Measurements from ENCODE around the gene DSC3. TPM values are rescaled to one million over a fixed set of nuclear protein-coding genes. Genes with fewer than 3 reads are reported as not detected.

Gene DSC3
- total and polyA plus RNA-seq, 2 donors (not counting 3 experiments of a cell fraction or from before 2014, with no cell fraction given), result 0.04 to 0.18 TPM

- FAIRE-seq, result no peak
- no peak overlapping the region for H3K4me2 ChIP-seq (ENCODE audit: insufficient read depth, low read length)
- no peak overlapping the region for H3K9ac ChIP-seq (replicated peaks; ENCODE audit: extremely low read depth, insufficient read depth, low read length)
- TF ChIP-seq MYC (IDR thresholded peaks at IDR 0.05; ENCODE audit: low read depth, low read length) (no peak), POLR2AphosphoS5 (IDR thresholded peaks at IDR 0.05; ENCODE audit: insufficient read depth, low read depth, low read length) (no peak), POLR2A (IDR thresholded peaks at IDR 0.05; ENCODE audit: low read depth, low read length) (no peak), FOS (IDR thresholded peaks at IDR 0.05; ENCODE audit: borderline replicate concordance, insufficient read depth, low read length) (no peak), GATA2 (IDR thresholded peaks at IDR 0.05; ENCODE audit: insufficient read depth, insufficient read length, low read depth, low read length) (no peak), EZH2 (IDR thresholded peaks at IDR 0.05; ENCODE audit: borderline replicate concordance, low read depth, low read length, severe bottlenecking) (no peak), JUN (IDR thresholded peaks at IDR 0.05; ENCODE audit: borderline replicate concordance, insufficient read depth, insufficient read length, low read depth) (no peak)
- TF ChIP-seq, protein P1, sequence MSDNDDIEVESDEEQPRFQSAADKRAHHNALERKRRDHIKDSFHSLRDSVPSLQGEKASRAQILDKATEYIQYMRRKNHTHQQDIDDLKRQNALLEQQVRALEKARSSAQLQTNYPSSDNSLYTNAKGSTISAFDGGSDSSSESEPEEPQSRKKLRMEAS (IDR thresholded peaks at IDR 0.05; ENCODE audit: insufficient read depth, insufficient read length), result no peak
- no peak for DNase-seq (ENCODE audit: low read depth, low spot score)
- no peaks in the 10 kb centered on the region for H4K20me1 ChIP-seq (replicated peaks; ENCODE audit: control insufficient read depth, extremely low read depth, insufficient read depth, low read length)
- H2AFZ ChIP-seq (ENCODE audit: low read depth, low read length), result no peak overlapping the region
- no peak overlapping the region for H3K27ac ChIP-seq (ENCODE audit: insufficient read depth, low read depth, low read length)
- H3K4me3 ChIP-seq (replicated peaks in 1 of 3; ENCODE audit: insufficient read depth in 1 of 3, low read depth in 1 of 3, low read length in 3 of 3), result no peak overlapping the region
- ChIA-PET CTCF (no interaction called here), POLR2A (no interaction called here)
- intact Hi-C loops (cut with micrococcal nuclease), result no loop called here
- no peaks in the 10 kb centered on the region for H3K9me3 ChIP-seq (replicated peaks; ENCODE audit: control insufficient read depth, insufficient read depth, low read length)
- no peaks in the 10 kb centered on the region for H3K4me1 ChIP-seq (ENCODE audit: control insufficient read depth, extremely low read depth, insufficient read depth, low read length)
- H3K36me3 ChIP-seq (ENCODE audit: control insufficient read depth in 2 of 2, extremely low read depth in 1 of 2, insufficient read depth in 2 of 2, low read length in 2 of 2), result no peaks in the 10 kb centered on the region
- no peaks in the 10 kb centered on the region for H3K9me1 ChIP-seq (replicated peaks; ENCODE audit: control insufficient read depth, extremely low read depth, insufficient read depth, low read length)
- H3K27me3 ChIP-seq (ENCODE audit: control insufficient read depth in 2 of 2, insufficient read depth in 2 of 2, low read length in 2 of 2), result no peaks in the 10 kb centered on the region
- no TSS peak for BruUV-seq (replicated peaks)
- dilution Hi-C loops (cut with MboI; ENCODE audit: extremely low pct_ligation_motif_present, low sequenced_read_pairs), result no loop called here
- no peaks in the 10 kb centered on the region for H3K79me2 ChIP-seq (ENCODE audit: control insufficient read depth, insufficient read depth, low read length)
Measured at GRCh38 chr18:30940952-30941539, 101.5 kb downstream of the DSC3 start.

Small RNA genes within 50 kb of the gene (small RNA-seq; reads per million reads assigned to genes)
- gene RNU6-857P (ENCODE audit: insufficient read depth, insufficient read length, low read depth, low replicate concordance), result not detected

Other genes with a start within 250 kb of the DSC3 start
- not detected in 2 replicates for gene DSC2, start 59.7 kb upstream of the DSC3 start, total RNA-seq
- gene DSC2, start 59.7 kb upstream of the DSC3 start, polyA plus RNA-seq, result under 0.01 TPM in 1 of 2 replicates, not detected in the other
- gene DSC1, start 120.1 kb upstream of the DSC3 start, total RNA-seq, result not detected in 2 replicates
- gene DSC1, start 120.1 kb upstream of the DSC3 start, polyA plus RNA-seq, result not detected in 2 replicates